RWPE2 (cell line): ENCODE data around the gene TEX22.

Experiments used
- ATAC-seq: fragments of 200-7000 bp; cut with Tn5 transposase; 3 replicates; pipeline ENCODE4 v1.9.1; 2021; ENCODE audit warnings: low read depth
- DNase-seq: peaks from one replicate; pipeline ENCODE4 v3.0.0-alpha.2; 2020; ENCODE audit warnings: low spot score
- H3K27ac ChIP-seq: fragments of 450-650 bp; 2 replicates; pipeline ENCODE4 v1.5.1; 2017; ENCODE audit warnings: mild to moderate bottlenecking; ENCODE audit not compliant: poor library complexity, severe bottlenecking
- H3K27me3 ChIP-seq: fragments of 250-450 bp; sonication (Bioruptor Pico); 2 replicates; pipeline ENCODE4 v1.5.1; 2021; ENCODE audit warnings: mild to moderate bottlenecking, moderate library complexity; ENCODE audit not compliant: insufficient read depth, poor library complexity, severe bottlenecking
- H3K36me3 ChIP-seq: fragments of 250-450 bp; sonication (Bioruptor Pico); 2 replicates; pipeline ENCODE4 v1.5.1; 2020; ENCODE audit warnings: low read depth, mild to moderate bottlenecking, moderate library complexity
- H3K4me1 ChIP-seq: fragments of 250-450 bp; sonication (Bioruptor Pico); 2 replicates; pipeline ENCODE4 v1.5.1; 2021; ENCODE audit warnings: mild to moderate bottlenecking, moderate library complexity; ENCODE audit not compliant: insufficient read depth, poor library complexity, severe bottlenecking
- H3K4me3 ChIP-seq: fragments of 250-450 bp; sonication (Bioruptor Pico); 2 replicates; pipeline ENCODE4 v1.5.1; 2021; ENCODE audit warnings: mild to moderate bottlenecking, moderate library complexity; ENCODE audit not compliant: severe bottlenecking
- H3K9me3 ChIP-seq: fragments of 250-450 bp; sonication (Bioruptor Pico); 2 replicates; pipeline ENCODE4 v1.5.1; 2021; ENCODE audit warnings: mild to moderate bottlenecking, moderate library complexity; ENCODE audit not compliant: severe bottlenecking
- TF ChIP-seq, protein P1 (sequence below): fragments of 450-650 bp; IDR thresholded peaks from one replicate; pipeline ENCODE4 v1.5.1; 2017; ENCODE audit warnings: mild to moderate bottlenecking, moderate library complexity; ENCODE audit not compliant: poor library complexity, severe bottlenecking

Gene TEX22

DNA sequence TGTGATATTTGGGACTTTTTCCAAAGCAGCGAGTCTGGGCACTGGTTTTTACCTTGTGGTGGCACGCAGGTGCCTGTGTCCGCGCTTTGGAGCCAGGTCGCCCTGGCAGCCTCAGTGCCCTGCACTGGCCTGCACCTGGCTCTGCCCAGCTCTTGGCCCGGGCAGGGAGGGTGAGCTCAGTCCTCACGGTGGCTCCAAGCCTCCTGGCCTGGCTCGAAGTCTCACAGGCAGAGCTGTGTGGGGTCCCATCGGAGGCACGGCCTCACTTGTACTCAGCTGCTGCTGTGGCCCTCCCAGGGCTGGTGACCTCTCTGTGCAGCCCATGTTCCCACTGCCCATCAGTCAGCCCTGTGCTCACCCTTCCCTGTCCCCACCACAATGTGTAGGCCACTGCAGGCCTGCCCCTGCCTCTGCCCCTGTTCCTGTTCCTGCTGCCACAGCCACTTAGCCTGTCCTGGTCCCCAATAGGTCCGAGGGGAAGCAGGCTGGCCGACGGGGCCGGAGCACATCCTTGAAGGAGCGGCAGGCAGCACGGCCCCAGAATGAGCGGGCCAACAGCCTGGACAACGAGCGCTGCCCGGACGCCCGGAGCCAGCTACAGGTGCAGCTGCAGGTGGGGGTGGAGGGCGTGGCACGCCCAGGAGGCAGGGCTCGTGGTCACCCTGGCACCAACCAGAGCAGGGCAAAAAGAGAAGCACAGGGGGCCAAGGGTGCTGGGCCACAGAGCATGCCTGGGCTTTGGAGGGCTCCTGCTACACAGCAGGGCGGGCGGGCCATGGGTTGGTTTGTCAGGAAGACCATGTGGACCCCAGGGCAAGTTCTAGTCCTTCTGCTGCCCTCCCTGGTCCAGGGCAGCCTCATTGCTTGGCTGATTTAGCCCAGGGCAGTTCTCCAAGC lies 16.6 kb upstream of the TEX22 start:
- Histone ChIP-seq H3K27me3 (no peaks in the 10 kb centered on the region), H3K4me1 (no peaks in the 10 kb centered on the region), H3K36me3 (peaks cover 13% of the 10 kb centered on the region), H3K4me3 (no peak overlapping the region), H3K27ac (no peak overlapping the region), H3K9me3 (no peaks in the 10 kb centered on the region)
- ATAC-seq (no peak), DNase-seq (peak; percentile 75)
- TF ChIP-seq, protein P1, sequence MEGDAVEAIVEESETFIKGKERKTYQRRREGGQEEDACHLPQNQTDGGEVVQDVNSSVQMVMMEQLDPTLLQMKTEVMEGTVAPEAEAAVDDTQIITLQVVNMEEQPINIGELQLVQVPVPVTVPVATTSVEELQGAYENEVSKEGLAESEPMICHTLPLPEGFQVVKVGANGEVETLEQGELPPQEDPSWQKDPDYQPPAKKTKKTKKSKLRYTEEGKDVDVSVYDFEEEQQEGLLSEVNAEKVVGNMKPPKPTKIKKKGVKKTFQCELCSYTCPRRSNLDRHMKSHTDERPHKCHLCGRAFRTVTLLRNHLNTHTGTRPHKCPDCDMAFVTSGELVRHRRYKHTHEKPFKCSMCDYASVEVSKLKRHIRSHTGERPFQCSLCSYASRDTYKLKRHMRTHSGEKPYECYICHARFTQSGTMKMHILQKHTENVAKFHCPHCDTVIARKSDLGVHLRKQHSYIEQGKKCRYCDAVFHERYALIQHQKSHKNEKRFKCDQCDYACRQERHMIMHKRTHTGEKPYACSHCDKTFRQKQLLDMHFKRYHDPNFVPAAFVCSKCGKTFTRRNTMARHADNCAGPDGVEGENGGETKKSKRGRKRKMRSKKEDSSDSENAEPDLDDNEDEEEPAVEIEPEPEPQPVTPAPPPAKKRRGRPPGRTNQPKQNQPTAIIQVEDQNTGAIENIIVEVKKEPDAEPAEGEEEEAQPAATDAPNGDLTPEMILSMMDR: no peak

DNA sequence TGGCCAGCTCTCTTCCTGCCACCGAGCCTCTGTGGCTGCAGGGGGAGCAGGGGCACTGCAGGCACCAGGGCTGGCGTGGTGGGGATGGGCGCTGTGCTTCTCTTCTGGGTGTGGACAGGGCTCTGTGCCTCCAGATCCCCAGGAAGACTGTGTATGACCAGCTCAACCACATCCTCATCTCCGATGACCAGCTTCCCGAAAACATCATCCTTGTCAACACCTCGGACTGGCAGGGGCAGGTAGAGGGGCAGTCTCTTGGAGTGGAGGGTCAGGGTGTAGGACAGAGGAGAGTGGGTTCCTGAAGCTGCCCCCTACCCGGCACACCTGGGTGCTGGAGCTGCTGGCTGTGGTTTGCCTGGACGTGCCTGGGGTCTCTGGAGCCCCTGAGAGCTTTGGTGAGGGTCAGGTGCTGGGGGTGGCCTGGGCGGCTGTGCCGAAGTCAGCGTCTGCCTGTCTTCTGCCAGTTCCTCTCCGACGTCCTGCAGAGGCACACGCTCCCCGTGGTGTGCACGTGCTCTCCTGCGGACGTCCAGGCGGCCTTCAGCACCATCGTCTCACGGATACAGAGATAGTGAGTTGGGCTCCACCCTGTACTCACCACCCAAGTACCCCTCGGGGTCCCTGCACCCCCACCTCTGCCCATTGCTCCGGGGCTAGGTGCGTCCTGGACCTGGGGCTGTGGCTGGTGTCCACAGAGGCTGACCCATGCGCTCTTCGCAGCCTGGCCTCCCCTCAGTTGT lies 15.8 kb upstream of the TEX22 start:
- no peaks in the 10 kb centered on the region for H3K9me3 ChIP-seq
- H3K36me3 ChIP-seq: peaks cover 13% of the 10 kb centered on the region
- TF ChIP-seq, protein P1: no peak
- H3K4me1 ChIP-seq: no peaks in the 10 kb centered on the region
- no peak overlapping the region for H3K27ac ChIP-seq
- H3K27me3 ChIP-seq: no peaks in the 10 kb centered on the region
- ATAC-seq: no peak
- DNase-seq: peak; percentile 69
- no peak overlapping the region for H3K4me3 ChIP-seq

DNA sequence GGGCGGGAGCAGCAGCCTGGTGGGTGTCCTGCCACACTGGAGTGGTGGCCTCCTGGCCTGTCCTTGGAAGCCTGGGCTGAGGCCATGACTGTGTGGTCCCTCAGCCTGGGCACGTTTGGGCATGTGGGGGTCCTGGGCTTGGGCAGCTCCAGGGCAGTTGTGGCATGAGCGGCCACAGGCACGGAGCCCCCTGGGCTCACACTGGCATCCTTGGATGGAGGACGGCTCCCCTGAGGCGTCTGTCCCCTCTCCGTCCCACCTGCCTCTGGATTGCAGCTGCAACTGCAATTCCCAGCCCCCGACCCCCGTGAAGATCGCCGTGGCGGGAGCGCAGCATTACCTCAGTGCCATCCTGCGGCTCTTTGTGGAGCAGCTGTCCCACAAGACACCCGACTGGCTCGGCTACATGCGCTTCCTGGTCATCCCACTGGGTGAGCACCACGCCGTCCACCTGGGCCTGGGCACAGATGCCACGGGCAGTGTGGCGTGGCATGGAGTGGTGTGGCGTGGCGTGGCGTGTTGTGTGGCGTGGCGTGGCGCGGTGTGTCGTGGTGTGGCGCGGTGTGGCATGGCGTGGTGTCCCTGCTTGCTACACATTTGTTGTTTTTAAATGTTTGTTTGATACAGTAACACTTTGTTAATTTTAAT lies 15.1 kb upstream of the TEX22 start:
- no peaks in the 10 kb centered on the region for H3K9me3 ChIP-seq
- no peak overlapping the region for H3K4me3 ChIP-seq
- H3K27me3 ChIP-seq: no peaks in the 10 kb centered on the region
- TF ChIP-seq, protein P1: no peak
- no peaks in the 10 kb centered on the region for H3K4me1 ChIP-seq
- ATAC-seq: no peak
- H3K36me3 ChIP-seq: peaks cover 13% of the 10 kb centered on the region
- H3K27ac ChIP-seq: no peak overlapping the region
- peak; percentile 78 for DNase-seq

- H3K27me3 ChIP-seq: no peaks in the 10 kb centered on the region
- DNase-seq (peak; percentile 71), ATAC-seq (no peak)
- H3K36me3 ChIP-seq: peaks cover 13% of the 10 kb centered on the region
- no peaks in the 10 kb centered on the region for H3K9me3 ChIP-seq
- H3K4me3 ChIP-seq: no peak overlapping the region
- TF ChIP-seq, protein P1: no peak
- no peak overlapping the region for H3K27ac ChIP-seq
- H3K4me1 ChIP-seq: no peaks in the 10 kb centered on the region
These were observed 14.2 kb upstream of the TEX22 start for GRCh38 chr14:105384041-105384557.
